ENCODE results near the gene NEK1. TPM values are rescaled to one million over a fixed set of nuclear protein-coding genes. Genes with fewer than 3 reads are reported as not detected.
"Not testable (repeated sequence)": the region's sequence is repeated elsewhere in the genome, so short reads cannot be mapped to it uniquely, and the experiment has no call there.

The NEK1 gene
- total and polyA plus RNA-seq, 2 donors (not counting 1 experiment from before 2014, with no cell fraction given) = 3.3 to 21.4 TPM

GRCh38 chr4:169626331-169627282, 14.2 kb upstream of the NEK1 start:
- H3K4me1 ChIP-seq (ENCODE audit: control insufficient read depth in 2 of 2, insufficient read depth in 2 of 2, low read length in 2 of 2) = peaks cover 7 to 14% of the 10 kb centered on the region in 2 donors
- ChIA-PET CTCF (interaction anchor here (1.0 kb wide), 1 partner anchor 14 kb away, joined by 3 read pairs; no protein-coding TSS in a partner anchor), POLR2A (no interaction called here)
- no peak for TF ChIP-seq EZH2 (IDR thresholded peaks at IDR 0.05; ENCODE audit: borderline replicate concordance, insufficient read depth, low read depth, low read length, poor library complexity, severe bottlenecking)
- TF ChIP-seq, protein P1, sequence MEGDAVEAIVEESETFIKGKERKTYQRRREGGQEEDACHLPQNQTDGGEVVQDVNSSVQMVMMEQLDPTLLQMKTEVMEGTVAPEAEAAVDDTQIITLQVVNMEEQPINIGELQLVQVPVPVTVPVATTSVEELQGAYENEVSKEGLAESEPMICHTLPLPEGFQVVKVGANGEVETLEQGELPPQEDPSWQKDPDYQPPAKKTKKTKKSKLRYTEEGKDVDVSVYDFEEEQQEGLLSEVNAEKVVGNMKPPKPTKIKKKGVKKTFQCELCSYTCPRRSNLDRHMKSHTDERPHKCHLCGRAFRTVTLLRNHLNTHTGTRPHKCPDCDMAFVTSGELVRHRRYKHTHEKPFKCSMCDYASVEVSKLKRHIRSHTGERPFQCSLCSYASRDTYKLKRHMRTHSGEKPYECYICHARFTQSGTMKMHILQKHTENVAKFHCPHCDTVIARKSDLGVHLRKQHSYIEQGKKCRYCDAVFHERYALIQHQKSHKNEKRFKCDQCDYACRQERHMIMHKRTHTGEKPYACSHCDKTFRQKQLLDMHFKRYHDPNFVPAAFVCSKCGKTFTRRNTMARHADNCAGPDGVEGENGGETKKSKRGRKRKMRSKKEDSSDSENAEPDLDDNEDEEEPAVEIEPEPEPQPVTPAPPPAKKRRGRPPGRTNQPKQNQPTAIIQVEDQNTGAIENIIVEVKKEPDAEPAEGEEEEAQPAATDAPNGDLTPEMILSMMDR (IDR thresholded peaks at IDR 0.05) = no peak
- no peaks in the 10 kb centered on the region for H3K9me3 ChIP-seq (ENCODE audit: control extremely low read depth in 1 of 3, control insufficient read depth in 2 of 3, insufficient read depth in 1 of 3, low read length in 2 of 3)
- ATAC-seq (ENCODE audit: low read depth) (no peak), DNase-seq (no peak)
- H3K9me3 Mint-ChIP-seq (ENCODE audit: insufficient read depth) = no peaks in the 10 kb centered on the region
- H3K36me3 ChIP-seq (replicated peaks in 1 of 2; ENCODE audit: control extremely low read depth in 1 of 2, control insufficient read depth in 1 of 2, extremely low read depth in 1 of 2, insufficient read depth in 2 of 2, low read length in 1 of 2) = no peaks in the 10 kb centered on the region
- peaks cover 8% of the 10 kb centered on the region for H4K20me1 ChIP-seq (ENCODE audit: control insufficient read depth, insufficient read depth, low read length, poor library complexity, severe bottlenecking)
- H2AFZ ChIP-seq (ENCODE audit: insufficient read depth, low read depth, low read length, poor library complexity, severe bottlenecking) = no peak overlapping the region
- H3K4me3 Mint-ChIP-seq = no peak overlapping the region
- H3K27ac Mint-ChIP-seq = no peak overlapping the region
- intact Hi-C loops (cut with micrococcal nuclease) = no loop called here
- H3K4me3 ChIP-seq (ENCODE audit: control extremely low read depth in 1 of 5, extremely low read depth in 1 of 5, insufficient read depth in 1 of 5, low read depth in 2 of 5, low read length in 4 of 5) = no peak overlapping the region
- peaks cover 43% of the 10 kb centered on the region for H3K4me1 Mint-ChIP-seq
- H3K27me3 ChIP-seq (replicated peaks in 1 of 4; ENCODE audit: control extremely low read depth in 1 of 4, control insufficient read depth in 3 of 4, insufficient read depth in 4 of 4, low read length in 3 of 4) = no peaks in the 10 kb centered on the region
- H3K27me3 Mint-ChIP-seq = no peaks in the 10 kb centered on the region
- WGBS (ENCODE audit: insufficient coverage) = no CpG with 5 or more reads among the region's 6 CpGs
- H3K27ac ChIP-seq (ENCODE audit: low read length in 2 of 2) = no peak overlapping the region
- no peak overlapping the region for H3K4me2 ChIP-seq (replicated peaks; ENCODE audit: low read depth, low read length, poor library complexity, severe bottlenecking)
- no peak overlapping the region for H3K9ac ChIP-seq (ENCODE audit: low read length)
- H3K79me2 ChIP-seq (ENCODE audit: control insufficient read depth, insufficient read depth, low read length) = peaks cover 91% of the 10 kb centered on the region

DNA sequence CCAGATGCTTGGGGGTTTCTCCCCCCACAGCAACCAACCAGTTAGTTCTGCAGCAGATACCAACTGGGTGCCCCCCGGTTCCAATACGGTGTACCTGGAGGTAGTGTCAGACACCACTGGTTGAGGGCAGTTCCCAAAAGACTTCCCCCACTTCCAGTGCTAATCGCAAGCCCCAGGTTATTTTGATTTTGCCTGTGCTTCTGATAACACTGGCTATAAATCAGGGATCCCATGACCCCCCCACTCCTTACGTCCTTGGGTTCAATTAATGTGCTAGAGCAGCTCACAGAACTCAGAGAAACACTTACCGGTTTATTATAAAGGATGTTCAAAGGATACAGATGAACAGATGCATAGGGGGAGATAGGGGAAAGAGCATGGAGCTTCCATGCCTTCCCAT, 13.5 kb upstream of the NEK1 start:
- H3K27me3 ChIP-seq (replicated peaks in 1 of 4; ENCODE audit: control extremely low read depth in 1 of 4, control insufficient read depth in 3 of 4, insufficient read depth in 4 of 4, low read length in 3 of 4) = no peaks in the 10 kb centered on the region
- no peaks in the 10 kb centered on the region for H3K9me3 ChIP-seq (ENCODE audit: control extremely low read depth in 1 of 3, control insufficient read depth in 2 of 3, insufficient read depth in 1 of 3, low read length in 2 of 3)
- DNase-seq = no peak
- intact Hi-C loops (cut with micrococcal nuclease) = no loop called here
- ChIA-PET POLR2A (no interaction called here), CTCF (no interaction called here)
- no peak for TF ChIP-seq EZH2 (IDR thresholded peaks at IDR 0.05; ENCODE audit: borderline replicate concordance, insufficient read depth, low read depth, low read length, poor library complexity, severe bottlenecking)
- TF ChIP-seq, protein P1 (IDR thresholded peaks at IDR 0.05) = no peak
- no peak overlapping the region for H3K4me3 ChIP-seq (ENCODE audit: control extremely low read depth in 1 of 5, extremely low read depth in 1 of 5, insufficient read depth in 1 of 5, low read depth in 2 of 5, low read length in 4 of 5)
- no peak for ATAC-seq (ENCODE audit: low read depth)
- Mint-ChIP-seq H3K9me3 (ENCODE audit: insufficient read depth) (no peaks in the 10 kb centered on the region), H3K27ac (no peak overlapping the region), H3K27me3 (no peaks in the 10 kb centered on the region), H3K4me3 (no peak overlapping the region), H3K4me1 (peaks cover 48% of the 10 kb centered on the region)
- peaks cover 89% of the 10 kb centered on the region for H3K79me2 ChIP-seq (ENCODE audit: control insufficient read depth, insufficient read depth, low read length)
- no peak overlapping the region for H2AFZ ChIP-seq (ENCODE audit: insufficient read depth, low read depth, low read length, poor library complexity, severe bottlenecking)
- peaks cover 8% of the 10 kb centered on the region for H4K20me1 ChIP-seq (ENCODE audit: control insufficient read depth, insufficient read depth, low read length, poor library complexity, severe bottlenecking)
- 100% methylated on average over 2 of the region's 5 CpGs for WGBS (ENCODE audit: insufficient coverage)
- H3K4me1 ChIP-seq (ENCODE audit: control insufficient read depth in 2 of 2, insufficient read depth in 2 of 2, low read length in 2 of 2) = peaks cover 10 to 21% of the 10 kb centered on the region in 2 donors
- H3K36me3 ChIP-seq (replicated peaks in 1 of 2; ENCODE audit: control extremely low read depth in 1 of 2, control insufficient read depth in 1 of 2, extremely low read depth in 1 of 2, insufficient read depth in 2 of 2, low read length in 1 of 2) = no peaks in the 10 kb centered on the region
- no peak overlapping the region for H3K27ac ChIP-seq (ENCODE audit: low read length in 2 of 2)
- H3K9ac ChIP-seq (ENCODE audit: low read length) = no peak overlapping the region
- no peak overlapping the region for H3K4me2 ChIP-seq (replicated peaks; ENCODE audit: low read depth, low read length, poor library complexity, severe bottlenecking)

DNA sequence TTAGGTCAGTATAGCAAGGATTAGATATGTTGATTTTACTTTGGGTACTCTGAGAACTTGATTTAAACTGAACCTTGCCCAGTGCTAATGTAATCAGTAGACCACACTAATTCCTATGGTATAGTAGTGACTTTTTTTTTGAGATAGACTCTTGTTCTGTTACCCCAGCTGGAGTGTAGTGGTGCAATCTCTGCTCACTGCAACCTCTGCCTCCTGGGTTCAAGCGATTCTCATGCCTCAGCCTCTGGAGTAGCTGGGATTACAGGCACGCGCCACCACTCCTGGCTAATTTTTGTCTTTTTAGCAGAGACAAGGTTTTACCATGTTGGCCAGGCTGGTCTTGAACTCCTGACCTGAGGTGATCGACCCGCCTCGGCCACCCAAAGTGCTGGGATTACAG, 11.6 kb upstream of the NEK1 start:
- H3K27ac Mint-ChIP-seq; H2AFZ ChIP-seq (ENCODE audit: insufficient read depth, low read depth, low read length, poor library complexity, severe bottlenecking): not testable (repeated sequence)

More for the DNA sequence above, 11.6 kb upstream of the NEK1 start:
- H3K9me3 ChIP-seq (ENCODE audit: control extremely low read depth in 1 of 3, control insufficient read depth in 2 of 3, insufficient read depth in 1 of 3, low read length in 2 of 3); DNase-seq; H3K27ac ChIP-seq (ENCODE audit: low read length in 2 of 2); intact Hi-C loops (cut with micrococcal nuclease); H3K36me3 ChIP-seq (replicated peaks in 1 of 2; ENCODE audit: control extremely low read depth in 1 of 2, control insufficient read depth in 1 of 2, extremely low read depth in 1 of 2, insufficient read depth in 2 of 2, low read length in 1 of 2); H3K4me2 ChIP-seq (replicated peaks; ENCODE audit: low read depth, low read length, poor library complexity, severe bottlenecking); H3K4me3 ChIP-seq (ENCODE audit: control extremely low read depth in 1 of 5, extremely low read depth in 1 of 5, insufficient read depth in 1 of 5, low read depth in 2 of 5, low read length in 4 of 5); H3K9ac ChIP-seq (ENCODE audit: low read length); POLR2A ChIA-PET; H4K20me1 ChIP-seq (ENCODE audit: control insufficient read depth, insufficient read depth, low read length, poor library complexity, severe bottlenecking); H3K4me3 Mint-ChIP-seq; H3K9me3 Mint-ChIP-seq (ENCODE audit: insufficient read depth); H3K27me3 Mint-ChIP-seq; ATAC-seq (ENCODE audit: low read depth); H3K27me3 ChIP-seq (replicated peaks in 1 of 4; ENCODE audit: control extremely low read depth in 1 of 4, control insufficient read depth in 3 of 4, insufficient read depth in 4 of 4, low read length in 3 of 4): not testable (repeated sequence)
- Histone ChIP-seq H3K4me1 (ENCODE audit: control insufficient read depth in 2 of 2, insufficient read depth in 2 of 2, low read length in 2 of 2) (peaks cover 13 to 22% of the 10 kb centered on the region in 2 donors), H3K79me2 (ENCODE audit: control insufficient read depth, insufficient read depth, low read length) (peaks cover 78% of the 10 kb centered on the region)
- WGBS (ENCODE audit: insufficient coverage) = 98% methylated on average over 5 of the region's 6 CpGs
- peaks cover 48% of the 10 kb centered on the region for H3K4me1 Mint-ChIP-seq
- CTCF ChIA-PET = interaction anchor here (1.0 to 1.5 kb wide), 2 partner anchors 11 to 36 kb away, joined by 4 to 7 read pairs; partner anchors contain the start of gene NEK1

Measured in B cell (primary cell).